GM21723 (cell line): ENCODE data around the gene SNX11.

Experiments used
- ATAC-seq: cut with Tn5 transposase; IDR thresholded peaks from one replicate; pipeline ENCODE4 v1.9.1; 2021; ENCODE audit warnings: mild to moderate bottlenecking, moderate library complexity; ENCODE audit not compliant: unreplicated experiment

SNX11 gene

GRCh38 chr17:48129981-48130380 lies 22.4 kb downstream of the SNX11 start:
- no peak for ATAC-seq

GRCh38 chr17:48131216-48131824 lies 23.8 kb downstream of the SNX11 start:
- ATAC-seq = no peak

- no peak for ATAC-seq
These were observed 24.8 kb downstream of the SNX11 start for GRCh38 chr17:48132385-48132784.

GRCh38 chr17:48134912-48135480 lies 27.4 kb downstream of the SNX11 start:
- no peak for ATAC-seq

GRCh38 chr17:48137656-48138055 lies 30.1 kb downstream of the SNX11 start:
- ATAC-seq = no peak

GRCh38 chr17:48139944-48140343 lies 32.4 kb downstream of the SNX11 start:
- ATAC-seq = no peak

- ATAC-seq = no peak
These were observed 36.1 kb downstream of the SNX11 start for GRCh38 chr17:48143629-48144028.

GRCh38 chr17:48144231-48144630 lies 36.7 kb downstream of the SNX11 start:
- ATAC-seq = no peak

- ATAC-seq = no peak
These were observed 37.6 kb downstream of the SNX11 start for GRCh38 chr17:48144976-48145798.

- ATAC-seq = no peak
These were observed 40.6 kb downstream of the SNX11 start for GRCh38 chr17:48148029-48148770.

GRCh38 chr17:48148854-48149786 lies 41.6 kb downstream of the SNX11 start:
- no peak for ATAC-seq

- no peak for ATAC-seq
These were observed 42.4 kb downstream of the SNX11 start for GRCh38 chr17:48149787-48150463.

GRCh38 chr17:48150597-48151001 lies 43.0 kb downstream of the SNX11 start:
- ATAC-seq = no peak

GRCh38 chr17:48151220-48151619 lies 43.7 kb downstream of the SNX11 start:
- ATAC-seq = no peak

GRCh38 chr17:48152289-48152688 lies 44.7 kb downstream of the SNX11 start:
- ATAC-seq = no peak

GRCh38 chr17:48153691-48154358 lies 46.3 kb downstream of the SNX11 start:
- ATAC-seq = no peak

- ATAC-seq = no peak
These were observed 48.5 kb downstream of the SNX11 start for GRCh38 chr17:48155889-48156611.

GRCh38 chr17:48159232-48159631 lies 51.7 kb downstream of the SNX11 start:
- ATAC-seq = no peak
